ENCODE measurements around the gene UQCC2.

- TF ChIP-seq SMC3 (IDR thresholded peaks at IDR 0.05; ENCODE audit: low read depth, low read length), result no peak
- TF ChIP-seq CTCF (conservative IDR thresholded peaks at IDR 0.05; ENCODE audit: low read depth, low read length), result no peak
- TF ChIP-seq, protein P1, sequence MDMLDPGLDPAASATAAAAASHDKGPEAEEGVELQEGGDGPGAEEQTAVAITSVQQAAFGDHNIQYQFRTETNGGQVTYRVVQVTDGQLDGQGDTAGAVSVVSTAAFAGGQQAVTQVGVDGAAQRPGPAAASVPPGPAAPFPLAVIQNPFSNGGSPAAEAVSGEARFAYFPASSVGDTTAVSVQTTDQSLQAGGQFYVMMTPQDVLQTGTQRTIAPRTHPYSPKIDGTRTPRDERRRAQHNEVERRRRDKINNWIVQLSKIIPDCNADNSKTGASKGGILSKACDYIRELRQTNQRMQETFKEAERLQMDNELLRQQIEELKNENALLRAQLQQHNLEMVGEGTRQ (IDR thresholded peaks at IDR 0.05; ENCODE audit: low read depth, low read length), result no peak
- TF ChIP-seq RAD21 (IDR thresholded peaks at IDR 0.05; ENCODE audit: low read length), result no peak
- no peak for TF ChIP-seq POLR2A (IDR thresholded peaks at IDR 0.05; ENCODE audit: low read depth, low read length)
- no peak for TF ChIP-seq RFX5 (IDR thresholded peaks at IDR 0.05; ENCODE audit: low read depth, low read length)
Observed at GRCh38 chr6:33729059-33729458, 17.6 kb upstream of the UQCC2 start.

Measured in IMR-90 (cell line).